ENCODE measurements around the gene CORT.

DNA sequence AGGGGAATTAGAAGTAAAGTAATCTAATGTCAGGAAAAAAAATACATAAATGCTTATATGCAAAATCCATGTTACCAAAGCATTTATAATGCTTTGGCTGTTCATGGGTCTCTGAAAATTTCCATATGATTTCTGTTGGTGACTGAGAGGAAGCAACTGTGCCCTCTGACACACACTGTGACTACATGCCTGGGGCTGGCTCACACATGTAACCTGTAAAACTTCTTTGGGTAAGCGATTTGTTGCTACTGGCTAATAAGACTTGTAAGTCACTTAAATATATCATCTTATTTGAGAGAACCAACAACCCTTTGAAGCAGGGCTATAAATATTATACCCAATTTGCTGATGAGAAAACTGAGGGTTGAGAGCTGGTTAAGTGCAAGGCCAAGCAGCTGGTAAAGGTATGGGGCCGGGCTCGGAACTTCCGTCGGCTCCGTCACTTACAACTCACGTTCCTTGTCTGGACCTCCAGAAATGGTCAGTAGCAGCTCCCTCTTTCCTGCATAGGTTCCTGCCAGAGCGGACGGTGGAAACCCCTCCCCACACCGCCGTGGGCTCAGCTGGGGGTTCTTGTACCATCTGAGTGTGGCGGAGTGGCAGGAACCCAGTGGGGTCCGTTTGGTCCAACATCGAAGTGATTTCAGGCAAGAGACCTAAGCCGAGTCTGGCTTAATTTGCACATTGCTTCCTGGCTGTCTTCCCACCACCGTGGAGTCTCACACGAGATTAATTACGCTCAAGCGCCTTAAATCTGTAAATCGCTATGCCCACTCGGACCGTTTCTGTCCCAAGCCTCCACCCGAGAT is 21.8 kb downstream of the CORT start:
- no peak for TF ChIP-seq CTCF (conservative IDR thresholded peaks at IDR 0.05)
- no peak for TF ChIP-seq EZH2 (IDR thresholded peaks at IDR 0.05; ENCODE audit: low read depth)

Data from PC-9 (cell line).